ENCODE measurements around the gene OSBP2. TPM values are rescaled to one million over a fixed set of nuclear protein-coding genes. Genes with fewer than 3 reads are reported as not detected.

Gene OSBP2
- total RNA-seq, 2 donors from 2014 or later: 2.9 to 5.1 TPM

DNA sequence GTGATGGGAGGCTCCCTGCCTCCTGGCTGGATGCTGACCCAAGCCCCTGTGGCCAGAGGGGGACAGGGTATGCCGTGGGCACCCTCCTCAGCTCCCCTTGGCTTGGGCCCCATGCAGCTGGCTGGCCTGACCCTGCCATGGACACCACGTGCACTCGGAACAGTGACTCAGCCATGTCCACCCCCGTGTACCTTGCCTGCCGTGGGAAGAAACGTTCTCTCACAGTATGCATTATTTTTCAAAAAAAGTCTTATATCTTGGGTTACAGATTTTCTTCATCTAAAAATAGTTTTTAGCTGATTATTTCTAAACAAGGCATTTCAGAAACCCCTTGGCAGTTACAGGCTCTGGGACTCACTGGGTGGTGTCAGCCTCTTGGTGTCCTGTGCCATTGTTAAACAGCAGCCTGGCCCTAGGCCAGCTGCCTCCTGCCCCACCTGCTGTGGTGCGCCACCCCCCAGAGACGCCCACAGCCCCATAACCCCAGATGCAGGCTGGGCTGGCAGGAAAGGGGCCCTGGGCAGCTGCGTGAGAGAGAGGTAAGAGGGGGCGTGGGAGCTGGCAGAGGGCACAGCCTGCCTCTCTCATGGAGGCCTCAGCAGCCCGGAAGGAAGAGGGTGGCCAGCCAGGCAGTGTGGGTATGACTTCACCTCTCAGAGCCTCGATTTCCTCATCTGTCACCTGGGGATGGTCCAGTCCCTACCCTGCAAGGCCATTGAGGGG, 174.2 kb downstream of the OSBP2 start:
- intact Hi-C loops (cut with DNase I, micrococcal nuclease): no loop called here
- DNase-seq (peak in 1 of 2 donors; percentile 6), ATAC-seq (no peak)

DNA sequence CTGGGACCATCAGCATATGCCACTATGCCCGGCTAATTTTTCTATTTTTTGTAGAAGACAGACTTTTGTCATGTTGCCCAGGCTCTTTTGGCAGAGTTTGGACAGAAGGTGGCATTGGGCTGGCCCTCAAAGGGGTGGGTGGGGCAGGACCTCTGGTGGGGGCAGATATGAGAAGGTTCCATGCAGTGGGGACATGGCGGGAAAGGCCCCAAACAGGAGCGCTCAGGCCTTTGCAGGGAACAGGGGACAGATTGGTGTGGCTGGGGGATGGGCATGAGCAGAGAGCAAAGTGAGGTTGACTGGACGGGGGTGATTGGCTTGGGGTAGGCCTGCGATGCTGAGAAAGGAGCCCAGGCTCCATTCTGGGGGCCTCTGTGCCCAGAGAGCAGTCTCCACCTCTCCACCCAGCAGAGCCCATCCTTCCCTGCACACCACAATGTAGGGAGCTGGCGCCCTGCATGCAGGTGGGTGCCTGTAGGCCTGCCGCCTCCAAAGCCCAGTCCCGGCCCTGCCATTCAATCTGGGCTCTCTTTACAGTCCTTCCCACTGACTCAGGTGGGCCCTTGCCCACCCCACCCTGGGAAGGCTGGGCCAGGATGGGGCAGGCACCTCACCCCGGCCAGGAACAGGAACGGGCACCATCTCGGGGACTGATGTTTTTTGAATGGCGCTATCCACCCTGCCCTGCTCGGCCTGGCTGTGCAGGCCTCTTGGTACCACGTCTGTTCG, 175.2 kb downstream of the OSBP2 start:
- intact Hi-C loops (cut with DNase I, micrococcal nuclease): no loop called here
- peak in 1 of 2 donors; percentile 18 for DNase-seq
- no peak for ATAC-seq

DNA sequence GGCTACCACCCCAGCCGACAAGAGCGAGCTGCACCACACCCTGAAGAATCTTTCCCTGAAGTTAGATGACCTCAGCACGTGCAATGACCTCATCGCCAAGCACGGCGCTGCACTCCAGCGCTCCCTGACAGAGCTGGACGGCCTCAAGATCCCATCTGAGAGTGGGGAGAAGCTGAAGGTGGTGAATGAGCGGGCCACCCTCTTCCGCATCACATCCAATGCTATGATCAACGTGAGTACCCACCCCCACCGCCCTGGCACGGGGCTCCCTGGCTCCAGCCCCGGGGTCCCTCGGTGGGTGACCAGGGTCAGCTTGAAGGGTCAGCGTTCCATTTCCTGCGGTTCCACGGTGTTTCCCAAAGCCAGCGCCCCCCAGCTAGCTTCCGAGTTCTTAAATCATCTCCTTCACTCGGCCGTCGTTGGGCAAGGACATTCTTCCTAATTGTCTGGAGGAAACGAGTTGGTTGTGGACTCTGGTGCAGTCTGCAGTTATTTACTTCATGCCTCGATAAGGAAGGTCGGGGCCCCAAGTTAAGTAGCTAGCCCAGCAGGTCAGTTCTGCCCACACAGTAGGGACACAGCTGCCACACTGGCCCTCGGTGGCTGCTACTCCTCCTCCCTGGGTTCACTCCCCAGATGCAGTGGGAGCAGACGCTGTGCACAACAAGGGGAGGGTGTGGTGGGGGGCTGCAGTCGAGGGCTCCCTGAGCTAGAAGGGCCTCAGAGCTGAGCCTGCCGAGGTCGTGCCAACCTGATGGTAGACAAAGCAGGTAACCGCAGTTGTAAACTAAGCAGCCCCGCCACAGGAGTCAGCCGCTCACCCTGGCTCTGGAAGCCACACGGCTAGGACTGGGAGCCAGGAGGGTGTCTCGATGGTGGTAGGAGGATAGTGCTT, 176.0 kb downstream of the OSBP2 start:
- intact Hi-C loops (cut with DNase I, micrococcal nuclease): no loop called here
- peak in 1 of 2 donors; percentile 20 for DNase-seq
- ATAC-seq: no peak

DNA sequence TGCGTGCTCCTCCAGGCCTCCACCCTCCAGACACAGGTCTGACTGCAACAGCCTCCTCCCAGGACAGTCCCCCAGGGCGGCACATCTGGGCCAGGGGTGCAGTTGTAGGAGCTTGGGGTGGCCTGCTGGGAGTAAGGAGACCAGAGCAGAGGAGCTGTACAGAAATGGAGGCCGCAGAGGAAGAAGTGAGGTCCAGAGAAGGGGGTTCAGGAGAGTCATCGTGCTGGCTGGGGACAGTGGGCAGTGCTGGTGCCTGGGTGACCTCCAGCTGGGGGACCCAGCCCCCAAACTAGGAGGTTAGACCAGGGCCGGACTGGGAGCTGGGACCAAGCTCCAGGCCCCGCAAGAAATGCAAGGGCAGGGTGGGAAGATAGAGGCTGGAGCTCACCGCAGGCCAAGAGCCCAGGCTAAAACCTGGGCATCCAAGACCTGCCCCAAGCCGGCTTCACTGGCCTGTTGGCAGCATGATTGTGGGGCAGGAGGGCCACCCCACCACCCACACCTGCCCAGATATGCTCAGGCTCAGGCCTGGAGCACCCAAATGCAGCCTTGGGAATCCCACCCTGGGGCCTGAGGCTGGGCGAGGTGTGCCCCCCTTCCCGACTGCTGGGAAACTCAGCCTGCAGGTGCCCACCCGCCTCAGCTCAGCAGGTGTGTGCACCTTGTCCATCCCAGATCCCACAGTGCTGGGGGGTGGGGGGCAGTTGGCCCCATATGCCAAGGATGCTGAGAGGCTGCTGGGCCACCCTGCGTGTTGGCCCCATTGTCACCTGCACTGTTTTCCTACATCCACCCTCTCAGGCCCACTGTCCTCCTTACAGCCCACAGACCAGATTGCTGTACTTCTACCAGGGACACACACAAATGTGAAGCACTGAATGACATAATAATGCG, 177.0 kb downstream of the OSBP2 start:
- intact Hi-C loops (cut with DNase I, micrococcal nuclease): no loop called here
- ATAC-seq (no peak), DNase-seq (peak in 1 of 2 donors; percentile 17)

DNA sequence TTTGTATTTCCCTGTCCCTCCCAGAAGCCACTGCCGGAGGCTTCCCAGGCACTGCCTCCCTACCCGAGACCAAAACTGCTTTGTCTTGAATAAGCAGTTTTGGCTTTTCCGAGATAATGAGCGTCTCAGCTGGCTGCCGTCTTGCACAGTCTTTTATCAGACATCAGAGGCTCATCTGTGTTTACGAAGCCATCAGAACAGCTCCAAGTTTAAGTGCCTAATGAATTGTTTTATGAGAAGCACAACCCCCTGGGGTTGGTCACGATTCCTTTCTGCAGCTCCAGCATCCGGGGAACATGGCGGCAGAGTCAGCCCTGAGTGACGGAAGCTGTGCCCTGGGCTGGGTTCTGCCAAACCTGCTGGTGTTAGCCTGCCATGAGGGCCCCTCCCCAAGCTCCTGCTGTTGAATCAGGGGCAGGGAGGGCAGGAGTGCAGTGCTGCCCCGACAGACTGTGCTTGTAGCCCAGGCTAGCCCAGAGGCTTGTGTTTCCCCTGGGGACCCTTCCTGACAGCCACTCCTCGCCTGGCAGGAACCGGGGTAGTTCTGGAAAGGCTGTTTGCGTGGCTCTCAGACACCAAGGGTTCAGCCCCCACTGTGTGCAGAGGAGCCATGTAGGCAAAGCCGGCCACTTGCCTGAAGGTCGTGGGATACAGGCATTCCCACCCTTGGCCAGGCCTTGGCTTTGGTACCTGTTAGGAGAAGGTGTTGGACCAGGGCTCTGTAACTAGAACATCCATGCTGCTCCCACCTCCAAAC, 177.8 kb downstream of the OSBP2 start:
- ATAC-seq: no peak
- intact Hi-C loops (cut with DNase I, micrococcal nuclease): no loop called here
- peak in 1 of 2 donors; percentile 11 for DNase-seq

DNA sequence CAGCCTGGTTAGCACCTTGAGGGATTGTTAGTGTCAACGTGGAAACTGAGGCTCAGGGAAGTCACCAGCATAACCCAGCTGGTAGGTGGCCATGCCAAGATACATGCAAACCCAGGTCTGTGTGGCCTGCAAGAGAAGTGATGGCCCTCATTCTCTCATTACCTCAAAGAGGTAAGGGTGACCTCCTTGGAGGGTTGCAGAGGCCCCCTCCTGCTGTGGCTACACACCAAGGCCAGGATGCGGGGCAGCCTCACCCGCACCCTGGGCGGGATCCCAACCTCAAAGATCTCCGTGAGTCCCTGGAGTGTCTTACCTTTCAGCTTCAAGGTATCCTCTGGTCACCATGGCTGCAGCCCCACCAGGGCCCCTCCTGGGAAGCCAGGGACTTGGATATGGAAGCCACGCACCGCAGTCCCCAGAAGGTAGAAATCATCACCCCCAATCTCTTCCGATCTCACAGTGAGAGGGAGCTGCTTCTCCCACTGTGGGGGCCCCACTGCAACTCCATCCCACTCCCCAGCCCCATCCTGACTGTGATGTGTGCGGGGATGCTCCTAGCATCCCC, 178.5 kb downstream of the OSBP2 start:
- DNase-seq (peak in 1 of 2 donors; percentile 14), ATAC-seq (no peak)
- intact Hi-C loops (cut with DNase I, micrococcal nuclease): no loop called here

DNA sequence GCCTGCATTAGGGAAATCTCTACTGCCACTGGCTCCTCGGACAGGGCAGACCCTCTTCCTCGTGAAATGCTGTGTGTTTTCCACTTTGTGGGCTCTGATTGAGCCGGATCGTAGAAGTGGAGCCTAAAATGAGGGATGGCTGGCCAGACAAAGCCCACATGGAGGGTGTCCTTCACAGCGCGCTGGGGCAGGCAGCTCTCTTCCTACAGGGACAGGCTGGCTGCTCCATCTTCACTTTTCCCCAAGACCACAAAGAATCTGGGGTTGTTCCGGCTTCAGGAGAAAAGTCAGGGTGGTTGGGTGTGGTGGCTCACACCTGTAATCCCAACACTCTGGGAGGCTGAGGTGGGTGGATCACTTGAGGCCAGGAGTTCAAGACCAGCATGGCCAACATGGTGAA, 179.0 kb downstream of the OSBP2 start:
- intact Hi-C loops (cut with DNase I, micrococcal nuclease): no loop called here
- DNase-seq (no peak), ATAC-seq (no peak)

DNA sequence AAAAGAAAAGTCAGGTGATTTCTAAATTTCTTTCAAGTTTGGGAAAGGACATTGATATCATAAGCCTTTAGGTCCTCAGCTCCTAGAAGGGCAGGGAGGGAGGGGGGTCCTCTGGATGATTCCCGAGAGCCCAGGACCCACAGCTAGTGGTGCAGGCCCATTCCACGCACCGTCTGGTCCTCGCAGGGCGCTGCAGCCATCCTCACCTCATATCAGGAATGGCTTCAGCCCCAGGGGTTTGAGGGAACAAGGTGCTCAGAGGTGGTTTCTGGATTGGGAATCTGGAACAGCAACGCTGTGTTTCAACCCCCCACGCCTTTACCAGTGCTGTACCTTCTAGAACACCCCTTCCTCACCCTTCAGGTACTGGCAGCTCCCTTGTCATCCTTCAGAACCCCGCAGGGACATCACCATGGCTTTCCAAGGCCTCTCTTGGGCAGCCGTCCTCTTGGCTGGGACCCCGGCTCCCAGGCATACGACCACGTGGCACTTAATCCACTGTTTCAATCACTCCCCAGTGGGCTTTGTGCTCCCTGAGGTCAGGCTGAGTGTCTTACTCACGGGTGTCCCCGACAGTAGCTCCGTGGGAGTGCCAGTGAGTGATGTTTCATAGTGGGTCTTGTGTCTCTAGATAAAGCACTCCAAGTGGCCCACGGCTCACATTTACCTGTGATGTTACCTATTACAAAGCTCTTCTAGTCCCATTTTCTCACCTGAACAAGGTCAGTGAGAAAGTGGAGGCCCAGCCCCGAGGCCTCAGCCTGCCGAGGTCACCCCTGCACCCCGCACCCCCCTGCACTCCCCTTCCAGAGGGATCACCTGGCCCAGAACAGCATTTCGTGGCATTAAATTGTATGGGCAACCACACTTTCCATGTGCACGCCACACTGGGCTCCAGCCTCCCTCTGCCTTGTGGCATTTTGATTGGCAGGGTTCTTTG, 180.0 kb downstream of the OSBP2 start:
- peak in 1 of 2 donors; percentile 8 for DNase-seq
- no peak for ATAC-seq
- intact Hi-C loops (cut with DNase I, micrococcal nuclease): no loop called here

DNA sequence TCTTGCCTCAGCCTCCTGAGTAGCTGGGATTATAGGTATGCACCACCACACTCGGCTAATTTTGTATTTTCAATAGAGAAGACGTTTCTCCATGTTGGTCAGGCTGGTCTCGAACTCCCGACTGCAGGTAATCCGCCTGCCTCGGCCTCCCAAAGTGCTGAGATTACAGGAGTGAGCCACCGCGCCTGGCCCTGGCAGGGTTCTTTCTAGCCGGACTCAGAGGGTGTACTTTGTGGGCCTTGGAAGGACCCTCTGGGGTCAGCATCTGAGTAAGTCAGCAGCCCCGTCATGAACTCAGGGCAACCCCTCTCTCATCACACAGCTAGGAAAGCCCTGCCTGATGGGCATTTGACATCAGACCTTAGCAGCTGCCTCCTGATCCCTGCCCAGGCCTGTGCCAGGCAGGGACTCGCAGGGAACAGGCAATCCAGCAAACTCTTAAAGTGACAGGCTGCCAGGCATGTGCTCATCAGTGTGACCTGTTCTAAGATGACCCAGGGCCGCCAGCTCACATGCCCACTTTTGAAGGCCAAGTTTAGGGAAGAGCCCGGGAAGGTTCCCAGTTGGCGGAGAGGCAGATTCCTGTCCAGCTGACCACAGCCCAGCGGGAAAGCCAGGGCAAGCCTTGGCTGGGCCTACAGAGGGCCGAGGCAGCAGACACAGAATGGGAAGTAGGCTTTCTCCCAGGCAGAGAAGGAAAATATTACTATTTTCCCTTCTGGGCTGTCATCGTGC, 181.0 kb downstream of the OSBP2 start:
- peak in 1 of 2 donors; percentile 8 for DNase-seq
- intact Hi-C loops (cut with DNase I, micrococcal nuclease): no loop called here
- no peak for ATAC-seq

DNA sequence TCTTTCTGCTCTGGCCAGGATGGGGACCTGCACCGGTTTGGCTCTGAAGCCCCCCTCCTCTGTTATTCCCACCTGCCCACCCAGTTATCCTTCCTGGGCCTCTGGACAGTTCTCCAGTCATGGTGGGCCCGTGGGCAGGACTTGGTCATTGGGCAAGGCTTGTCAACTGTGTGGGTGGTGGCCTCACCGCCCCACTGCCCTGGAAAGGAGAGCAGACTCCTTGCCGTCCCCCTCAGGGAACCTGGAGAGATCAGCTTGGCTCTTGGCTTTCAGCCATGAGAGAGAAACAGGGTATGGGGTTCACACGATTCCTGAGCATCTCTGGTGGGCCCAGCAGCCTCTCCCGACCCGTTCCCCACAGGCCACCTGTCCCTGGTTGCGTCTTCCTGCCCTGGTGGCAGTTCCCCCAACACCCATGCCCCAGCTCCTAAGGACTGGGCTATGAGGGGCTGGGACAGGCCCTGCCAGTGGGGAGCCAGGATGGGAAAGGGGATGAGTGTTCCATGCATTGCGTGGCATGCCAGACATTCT, 181.6 kb downstream of the OSBP2 start:
- ATAC-seq (no peak), DNase-seq (peak in 1 of 2 donors; percentile 8)
- intact Hi-C loops (cut with DNase I, micrococcal nuclease): no loop called here

DNA sequence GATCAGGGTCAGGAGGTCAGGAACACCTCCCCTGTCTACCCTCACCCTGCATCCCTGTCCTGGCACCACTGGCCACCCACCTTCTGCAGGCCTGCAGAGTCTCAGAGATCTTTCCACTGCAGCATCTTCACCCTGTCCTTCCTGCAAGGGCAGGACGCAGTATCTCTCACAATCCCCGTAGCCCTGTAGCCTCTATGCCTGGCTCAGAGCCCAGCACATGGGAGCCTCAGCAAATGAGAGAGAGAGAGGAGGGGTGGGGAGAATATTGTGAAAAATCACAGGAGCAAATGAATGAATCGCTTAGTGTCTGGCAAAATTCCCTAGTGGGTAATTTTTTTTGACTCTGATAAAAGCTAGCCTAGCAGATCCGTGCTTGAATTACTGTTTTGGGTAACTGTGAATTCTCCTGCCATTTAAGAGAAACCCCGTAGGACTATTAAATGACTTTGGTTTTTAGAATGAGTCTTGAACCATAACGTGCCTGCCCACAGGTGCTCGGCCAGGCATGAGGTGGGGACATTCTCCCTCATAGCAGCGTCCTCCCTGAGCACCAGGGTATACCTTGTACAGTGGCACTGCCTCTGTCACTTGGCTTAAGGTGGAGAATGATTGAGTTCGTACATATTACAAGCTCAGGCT, 182.4 kb downstream of the OSBP2 start:
- peak in 1 of 2 donors; percentile 7 for DNase-seq
- ATAC-seq: no peak
- intact Hi-C loops (cut with DNase I, micrococcal nuclease): no loop called here

DNA sequence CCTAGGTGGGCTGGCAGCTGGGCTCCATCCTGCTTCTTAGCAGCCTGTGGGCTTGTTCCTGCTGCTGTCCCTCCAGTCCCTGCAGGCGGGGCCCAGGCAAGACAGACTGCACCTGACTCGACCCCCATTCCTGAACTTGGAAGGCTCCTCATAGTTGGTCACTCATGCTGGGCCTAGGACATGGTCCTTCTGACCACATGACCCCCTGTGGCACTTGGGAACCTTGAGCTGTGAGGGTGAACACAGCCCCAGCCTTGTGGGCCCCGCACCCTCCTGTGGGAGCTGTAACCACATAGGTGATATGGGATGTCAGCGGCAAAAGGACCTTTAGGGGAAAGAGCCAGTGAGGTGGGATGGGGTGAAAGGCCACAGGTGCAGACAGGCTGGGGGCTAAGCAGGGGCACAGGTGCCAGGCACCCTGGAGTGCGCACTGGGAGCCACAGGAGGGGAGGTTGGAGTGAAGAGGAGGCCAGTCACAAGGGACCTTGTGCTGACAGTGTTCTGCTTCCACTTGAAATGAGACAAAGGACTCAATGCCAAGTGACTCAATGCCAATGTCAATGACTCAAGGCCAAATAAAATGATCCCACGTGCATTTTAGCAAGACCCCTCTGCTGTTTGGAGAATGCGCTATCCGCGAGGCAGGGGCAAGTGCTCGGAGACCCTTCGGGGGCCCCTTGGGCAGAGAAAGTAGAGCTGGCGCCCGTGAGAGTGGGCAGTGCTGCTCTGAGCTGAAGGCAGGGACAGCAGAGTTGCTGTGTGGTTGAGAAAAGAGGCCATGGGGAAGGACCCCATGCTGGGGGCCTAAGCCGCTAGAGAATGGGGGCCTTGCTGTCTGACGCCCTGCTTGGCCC, 183.2 kb downstream of the OSBP2 start:
- intact Hi-C loops (cut with DNase I, micrococcal nuclease): no loop called here
- ATAC-seq: no peak

DNA sequence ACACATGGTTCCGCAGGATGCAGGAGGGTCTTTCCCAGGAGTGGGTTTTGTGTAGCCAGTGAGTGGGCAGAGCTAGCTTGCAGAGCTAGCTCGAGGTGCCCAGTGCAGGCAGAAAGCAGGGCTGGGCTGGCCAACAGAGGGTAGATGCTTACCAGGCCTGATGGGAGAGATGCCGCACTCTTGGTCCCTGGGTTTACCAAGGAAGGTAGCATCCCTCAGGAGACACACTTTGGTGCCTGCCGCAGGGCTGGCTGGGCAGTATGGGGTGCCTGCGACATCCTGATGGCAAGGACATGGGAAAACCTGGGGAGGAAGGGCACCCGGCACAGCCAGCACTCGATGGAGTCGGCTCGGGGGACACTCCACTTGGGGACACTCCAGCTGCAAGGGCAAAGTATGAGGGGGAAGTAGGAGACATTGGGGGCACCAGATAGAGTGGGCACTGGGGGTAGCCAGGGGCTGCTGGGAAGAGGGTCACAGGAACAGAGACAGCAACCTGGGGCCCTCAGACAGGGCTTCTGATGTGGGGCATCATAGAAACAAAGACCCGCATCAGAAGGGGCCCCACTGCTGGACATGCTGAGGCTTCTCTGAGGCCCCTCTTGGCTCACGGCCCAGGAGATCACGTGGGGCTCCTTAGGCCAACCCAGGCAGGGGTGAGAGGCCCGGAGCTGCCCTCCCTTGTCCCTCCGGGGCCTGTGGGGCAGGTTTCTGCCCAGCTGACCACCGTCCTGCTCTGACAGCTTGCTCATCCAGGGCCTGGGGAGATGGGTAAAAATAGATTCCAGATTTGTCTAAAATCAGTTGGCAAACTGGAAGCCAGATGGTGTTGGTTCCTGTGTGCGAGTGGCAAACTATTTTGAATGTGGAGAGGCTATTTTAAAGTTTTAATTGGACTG, 184.1 kb downstream of the OSBP2 start:
- no peak for ATAC-seq
- intact Hi-C loops (cut with DNase I, micrococcal nuclease): no loop called here
- peak in 1 of 2 donors; percentile 8 for DNase-seq

More for the DNA sequence above, 183.2 kb downstream of the OSBP2 start:
- DNase-seq: peak in 1 of 2 donors; percentile 18

Data from left colon (tissue), 2 donors.